ENCODE results near the gene PSEN2. TPM values are rescaled to one million over a fixed set of nuclear protein-coding genes. Genes with fewer than 3 reads are reported as not detected.
A peak's percentile ranks its signal among the peaks of the same experiment; 100 is the strongest.

Gene PSEN2
- 26.5 TPM for total RNA-seq

DNA sequence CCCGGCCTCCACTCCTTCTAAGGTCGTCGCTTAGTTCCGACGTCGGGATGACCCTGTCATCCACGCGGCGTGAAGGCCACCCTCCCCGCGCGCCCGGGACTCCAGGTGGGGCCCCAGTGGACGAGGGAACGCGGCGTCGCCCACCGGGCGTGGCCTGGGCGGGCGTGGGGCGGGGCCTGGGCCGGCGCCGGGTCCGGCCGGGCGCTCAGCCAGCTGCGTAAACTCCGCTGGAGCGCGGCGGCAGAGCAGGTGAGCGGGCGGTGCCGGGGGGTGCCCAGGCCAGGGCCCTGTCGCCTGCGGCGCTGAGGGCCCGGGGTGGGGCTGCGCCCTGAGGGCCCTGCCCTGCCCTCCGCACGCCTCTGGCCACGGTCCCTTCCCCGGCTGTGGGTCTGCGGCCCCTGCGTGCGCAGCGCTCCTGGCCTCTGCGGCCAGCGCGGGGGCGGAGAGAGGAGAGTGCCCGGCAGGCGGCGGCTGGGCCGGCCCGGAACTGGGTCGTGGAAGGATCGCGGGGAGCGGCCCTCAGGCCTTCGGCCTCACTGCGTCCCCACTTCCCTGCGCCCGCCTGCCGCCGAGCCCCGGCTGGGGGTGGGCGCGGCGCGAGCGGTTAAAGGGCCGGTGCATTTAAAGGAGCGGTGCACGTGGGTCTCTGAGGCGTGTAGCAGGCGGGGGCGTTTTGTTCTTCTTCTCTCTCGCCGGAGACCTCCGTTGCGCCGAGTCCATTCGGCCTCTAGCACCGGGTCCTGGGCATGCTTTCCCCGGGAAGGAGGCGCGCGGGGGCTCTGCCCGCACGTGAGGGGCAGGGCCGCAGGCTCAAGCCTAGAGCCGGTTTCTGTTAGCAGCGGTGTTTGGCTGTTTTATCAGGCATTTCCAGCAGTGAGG, at the start of gene PSEN2:
TSS of gene PSEN2 (plus strand) at position 216 of the 879 bp plus-strand sequence. CDS start 11,292 bp downstream, outside the sequence.
- Histone ChIP-seq H3K36me3 (peaks cover 0 to under 1% of the 10 kb centered on the region in 2 donors), H3K27me3 (no peaks in the 10 kb centered on the region), H3K9me3 (no peaks in the 10 kb centered on the region), H3K4me1 (peaks cover 0 to 9% of the 10 kb centered on the region in 2 donors), H3K27ac (peak within 1 kb of the TSS; percentile 61 to 79), H3K4me3 (peak within 1 kb of the TSS; percentile 60 to 90)
- DNase-seq (ENCODE audit: low spot score in 2 of 2): peak; percentile 24 to 86
- intact Hi-C loops (cut with DNase I): loop anchor here (1.0 to 5.0 kb wide), 3 partner anchors 70 to 1443 kb away; partner anchors contain the start of genes COQ8A and LBR
- peak; percentile 5 to 35 (median 16) for TF ChIP-seq CTCF (IDR thresholded peaks at IDR 0.05)

- Histone ChIP-seq H3K36me3 (no peaks in the 10 kb centered on the region), H3K4me3 (no peak overlapping the region), H3K4me1 (peaks cover 3 to 8% of the 10 kb centered on the region in 2 donors), H3K27ac (peak overlapping the region; percentile 71 to 72), H3K9me3 (no peaks in the 10 kb centered on the region), H3K27me3 (no peaks in the 10 kb centered on the region)
- no peak for TF ChIP-seq CTCF (IDR thresholded peaks at IDR 0.05)
- DNase-seq (ENCODE audit: low spot score in 2 of 2): peak; percentile 63 to 93
- intact Hi-C loops (cut with DNase I): loop anchor here (2.0 kb wide), 1 partner anchor 84 kb away; no protein-coding TSS in a partner anchor
Measured at GRCh38 chr1:226820941-226821718, 49.3 kb upstream of the PSEN2 start.

- Histone ChIP-seq H3K4me3 (no peak overlapping the region), H3K27me3 (no peaks in the 10 kb centered on the region), H3K27ac (peak overlapping the region; percentile 71 to 72), H3K4me1 (peaks cover 3 to 8% of the 10 kb centered on the region in 2 donors), H3K36me3 (no peaks in the 10 kb centered on the region), H3K9me3 (no peaks in the 10 kb centered on the region)
- intact Hi-C loops (cut with DNase I): loop anchor here (2.0 kb wide), 1 partner anchor 85 kb away; no protein-coding TSS in a partner anchor
- no peak for DNase-seq (ENCODE audit: low spot score in 2 of 2)
- no peak for TF ChIP-seq CTCF (IDR thresholded peaks at IDR 0.05)
Measured at GRCh38 chr1:226821719-226822085, 48.7 kb upstream of the PSEN2 start.

- no peak overlapping the region for H3K4me3 ChIP-seq
- H3K27me3 ChIP-seq: no peaks in the 10 kb centered on the region
- no peaks in the 10 kb centered on the region for H3K9me3 ChIP-seq
- H3K27ac ChIP-seq: no peak overlapping the region
- no peak for TF ChIP-seq CTCF (IDR thresholded peaks at IDR 0.05)
- H3K4me1 ChIP-seq: peaks cover 3 to 8% of the 10 kb centered on the region in 2 donors
- H3K36me3 ChIP-seq: no peaks in the 10 kb centered on the region
- DNase-seq (ENCODE audit: low spot score in 2 of 2): no peak
- intact Hi-C loops (cut with DNase I): no loop called here
Measured at GRCh38 chr1:226823643-226824042, 46.8 kb upstream of the PSEN2 start.

GRCh38 chr1:226825037-226825745, 45.2 kb upstream of the PSEN2 start:
- peaks cover 3 to 8% of the 10 kb centered on the region in 2 donors for H3K4me1 ChIP-seq
- no peaks in the 10 kb centered on the region for H3K9me3 ChIP-seq
- H3K27me3 ChIP-seq: no peaks in the 10 kb centered on the region
- no peak overlapping the region for H3K4me3 ChIP-seq
- no peak for TF ChIP-seq CTCF (IDR thresholded peaks at IDR 0.05)
- intact Hi-C loops (cut with DNase I): loop anchor here (5.0 kb wide), 1 partner anchor 278 kb away; the partner anchor contains the start of gene STUM
- no peak for DNase-seq (ENCODE audit: low spot score in 2 of 2)
- no peak overlapping the region for H3K27ac ChIP-seq
- no peaks in the 10 kb centered on the region for H3K36me3 ChIP-seq
